GM21619 (cell line): ENCODE data around the gene DPP6.

Experiments used
- ATAC-seq: cut with Tn5 transposase; IDR thresholded peaks from one replicate; pipeline ENCODE4 v1.9.1; 2021; ENCODE audit not compliant: unreplicated experiment

DPP6 gene

GRCh38 chr7:154581251-154581890 lies 529.2 kb downstream of the DPP6 start:
- no peak for ATAC-seq

GRCh38 chr7:154583454-154583853 lies 531.3 kb downstream of the DPP6 start:
- ATAC-seq = no peak

- no peak for ATAC-seq
Measured at GRCh38 chr7:154584352-154585252, 532.4 kb downstream of the DPP6 start.

GRCh38 chr7:154587792-154588191 lies 535.6 kb downstream of the DPP6 start:
- no peak for ATAC-seq

GRCh38 chr7:154591544-154591943 lies 539.3 kb downstream of the DPP6 start:
- no peak for ATAC-seq

GRCh38 chr7:154592388-154592787 lies 540.2 kb downstream of the DPP6 start:
- no peak for ATAC-seq

- no peak for ATAC-seq
Measured at GRCh38 chr7:154598396-154598795, 546.2 kb downstream of the DPP6 start.

- ATAC-seq = no peak
Measured at GRCh38 chr7:154598864-154599263, 546.7 kb downstream of the DPP6 start.

- ATAC-seq = no peak
Measured at GRCh38 chr7:154610903-154611302, 558.7 kb downstream of the DPP6 start.

- no peak for ATAC-seq
Measured at GRCh38 chr7:154613811-154614210, 561.6 kb downstream of the DPP6 start.

GRCh38 chr7:154620141-154620755 lies 568.0 kb downstream of the DPP6 start:
- no peak for ATAC-seq

- no peak for ATAC-seq
Measured at GRCh38 chr7:154623399-154623798, 571.2 kb downstream of the DPP6 start.

- no peak for ATAC-seq
Measured at GRCh38 chr7:154627646-154628290, 575.6 kb downstream of the DPP6 start.

GRCh38 chr7:154628556-154628955 lies 576.4 kb downstream of the DPP6 start:
- no peak for ATAC-seq

- no peak for ATAC-seq
Measured at GRCh38 chr7:154631162-154631561, 579.0 kb downstream of the DPP6 start.

- ATAC-seq = no peak
Measured at GRCh38 chr7:154633641-154634040, 581.4 kb downstream of the DPP6 start.

GRCh38 chr7:154638286-154638685 lies 586.1 kb downstream of the DPP6 start:
- no peak for ATAC-seq

- ATAC-seq = no peak
Measured at GRCh38 chr7:154640266-154640865, 588.2 kb downstream of the DPP6 start.

- ATAC-seq = no peak
Measured at GRCh38 chr7:154640917-154641316, 588.7 kb downstream of the DPP6 start.

- ATAC-seq = no peak
Measured at GRCh38 chr7:154644366-154644765, 592.2 kb downstream of the DPP6 start.
